DMS 273 (cell line): Measurements from ENCODE around the gene SSBP1.
"Not testable (repeated sequence)": the region's sequence is repeated elsewhere in the genome, so short reads cannot be mapped to it uniquely, and the experiment has no call there.

Source experiments
- DNase-seq: peaks from one replicate; lab custom pipeline; 2025; ENCODE audit not compliant: unreplicated experiment; lab: John Stamatoyannopoulos, UW

Gene SSBP1

GRCh38 chr7:141770083-141770583, 32.0 kb downstream of the SSBP1 start:
- not testable (repeated sequence) for DNase-seq

- DNase-seq = no peak
Observed at GRCh38 chr7:141776374-141776773, 38.2 kb downstream of the SSBP1 start, which contains the start of gene TAS2R4. TAS2R4 (plus strand) TSS chr7:141776674; CDS start chr7:141778489, 1,815 bp downstream.

- peak; percentile 79 for DNase-seq
Observed at GRCh38 chr7:141785706-141786552, 47.8 kb downstream of the SSBP1 start.

DNA sequence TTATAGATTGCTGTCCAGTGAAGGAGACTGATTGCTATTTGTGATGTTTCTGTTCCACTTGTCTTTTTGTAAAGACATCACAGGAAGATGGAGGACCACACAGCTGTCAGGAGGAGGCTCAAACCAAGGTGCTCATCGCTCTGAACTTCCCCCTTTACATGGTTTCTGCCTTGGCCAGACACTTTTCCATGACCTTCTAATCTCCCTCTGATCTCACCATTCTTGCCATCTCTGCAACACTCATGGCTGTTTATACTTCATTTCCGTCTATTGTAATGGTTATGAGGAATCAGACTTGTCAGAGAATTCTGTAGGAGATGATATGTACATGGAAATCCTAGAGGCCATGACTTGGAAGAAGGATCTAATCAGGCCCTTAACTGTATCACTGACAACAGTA, 50.1 kb downstream of the SSBP1 start:
- no peak for DNase-seq

- DNase-seq = no peak
Observed at GRCh38 chr7:141789917-141790316, 51.8 kb downstream of the SSBP1 start, which contains the start of gene TAS2R5. TAS2R5 (plus strand) TSS chr7:141790217; CDS start chr7:141790362, 145 bp downstream.

DNA sequence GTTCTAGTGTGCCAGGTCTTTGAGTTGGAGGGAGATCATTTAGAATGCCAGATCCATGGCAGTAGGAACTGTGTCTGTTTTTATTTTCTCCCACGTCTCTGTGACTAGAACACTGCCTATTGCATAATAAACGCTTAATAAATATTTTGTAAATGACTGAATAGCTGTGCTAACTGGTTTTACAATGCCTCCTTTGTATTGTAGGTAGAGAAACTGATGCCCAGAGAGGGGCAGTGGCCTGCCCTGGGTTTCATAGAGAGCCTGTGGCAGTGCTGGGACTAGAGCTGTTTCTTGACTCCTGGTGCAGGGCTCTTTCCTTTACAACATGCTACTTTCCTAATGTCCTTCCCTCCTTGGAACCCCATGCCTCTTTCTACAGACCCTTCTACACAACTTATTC, 54.4 kb downstream of the SSBP1 start:
- no peak for DNase-seq
